Embryonic facial prominence (tissue), 1 donor: ENCODE results near the gene PAX5.

Experiments used
- DNase-seq: peaks from one replicate; pipeline ENCODE4 v3.0.0-alpha.2; 2016; ENCODE audit errors: extremely low spot score

The PAX5 gene

DNA sequence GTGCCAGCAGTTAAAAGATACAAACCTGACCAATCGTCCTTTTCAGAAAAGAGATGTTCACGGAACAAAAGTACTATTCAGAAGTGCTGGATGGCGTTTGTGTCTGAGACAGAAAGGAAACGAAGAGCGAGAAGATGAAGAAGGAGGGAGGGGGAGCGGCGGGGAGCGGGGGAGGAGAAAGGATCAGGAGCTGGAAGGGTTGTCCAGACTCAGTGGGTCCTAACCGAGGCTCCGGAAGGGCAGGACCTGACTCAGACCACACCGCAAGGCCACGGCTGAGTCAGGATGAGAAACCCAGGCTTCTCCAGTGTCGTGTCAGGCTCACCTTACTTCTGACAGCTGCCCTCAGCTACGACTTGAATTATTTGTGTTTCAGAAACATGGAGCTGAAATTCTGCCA is 46.2 kb downstream of the PAX5 start:
- no peak for DNase-seq

DNA sequence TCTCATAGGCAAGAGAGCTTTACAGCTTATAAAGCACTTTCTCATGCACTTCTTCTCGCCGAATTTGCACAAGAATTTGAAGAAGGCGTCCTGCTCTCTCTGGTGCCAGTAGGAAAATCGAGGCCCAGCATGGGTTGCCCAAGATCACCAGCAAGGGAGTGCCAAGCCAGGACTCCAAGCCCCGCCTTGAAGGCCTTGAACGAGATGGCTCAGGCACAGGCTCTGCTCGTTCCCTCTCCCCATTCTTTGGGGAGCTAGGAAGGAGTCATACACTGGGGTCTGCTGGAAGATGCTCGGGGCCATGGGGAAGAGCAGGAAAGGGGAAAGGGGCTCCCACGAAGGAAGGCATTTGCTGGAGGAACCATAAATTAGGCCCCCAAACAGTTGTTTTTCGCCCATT is 46.7 kb downstream of the PAX5 start:
- DNase-seq, result no peak

DNA sequence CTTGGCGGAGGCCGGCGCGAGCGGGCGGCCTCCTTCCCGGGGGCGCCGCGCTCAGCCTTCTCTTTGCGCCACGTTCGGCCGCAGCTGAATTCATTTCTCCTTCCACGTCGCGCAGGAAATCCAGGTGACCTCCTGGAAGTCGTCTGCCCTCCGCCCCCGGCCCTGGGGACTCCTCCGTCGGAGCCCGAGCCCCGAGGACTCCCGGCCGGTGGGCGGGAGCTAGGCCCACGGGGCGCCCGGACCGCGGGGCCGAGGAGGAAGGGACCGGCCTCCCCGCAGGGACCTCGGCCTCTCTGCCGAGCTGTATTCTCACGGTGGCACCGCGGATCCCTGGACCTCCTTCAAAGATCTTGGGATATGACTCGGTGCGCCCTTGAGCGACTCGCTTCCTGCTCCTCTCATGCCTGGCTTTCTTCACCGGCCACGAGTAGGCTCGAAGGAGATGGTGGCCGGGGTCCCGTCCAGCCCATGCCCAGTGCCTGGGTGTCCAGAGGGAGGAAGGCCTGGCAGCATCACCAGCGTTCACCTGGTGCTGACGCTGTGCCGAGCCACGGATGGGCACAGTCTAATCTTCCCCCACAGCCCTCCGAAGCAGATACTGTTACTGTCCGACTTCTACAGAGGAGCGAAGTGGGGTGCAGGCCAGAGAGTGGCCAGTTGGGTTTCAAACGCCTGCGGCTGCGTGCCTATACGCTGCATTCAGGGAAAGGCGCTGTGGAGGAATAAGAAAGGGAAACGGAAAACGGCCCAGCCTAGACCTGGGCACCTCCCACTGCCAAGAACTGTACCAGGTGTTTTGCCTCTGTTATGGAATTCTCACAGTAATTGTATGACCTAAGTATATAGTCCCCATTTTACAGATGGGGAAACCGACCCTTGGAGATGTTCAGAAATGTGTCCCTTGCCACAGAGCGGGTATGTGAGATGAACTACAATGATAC is 47.3 kb downstream of the PAX5 start:
- DNase-seq, result no peak

GRCh38 chr9:36985769-36986467 is 48.1 kb downstream of the PAX5 start:
- no peak for DNase-seq

GRCh38 chr9:36985061-36985768 is 48.9 kb downstream of the PAX5 start:
- DNase-seq, result no peak

- no peak for DNase-seq
Observed at GRCh38 chr9:36980148-36980974, 53.7 kb downstream of the PAX5 start.

DNA sequence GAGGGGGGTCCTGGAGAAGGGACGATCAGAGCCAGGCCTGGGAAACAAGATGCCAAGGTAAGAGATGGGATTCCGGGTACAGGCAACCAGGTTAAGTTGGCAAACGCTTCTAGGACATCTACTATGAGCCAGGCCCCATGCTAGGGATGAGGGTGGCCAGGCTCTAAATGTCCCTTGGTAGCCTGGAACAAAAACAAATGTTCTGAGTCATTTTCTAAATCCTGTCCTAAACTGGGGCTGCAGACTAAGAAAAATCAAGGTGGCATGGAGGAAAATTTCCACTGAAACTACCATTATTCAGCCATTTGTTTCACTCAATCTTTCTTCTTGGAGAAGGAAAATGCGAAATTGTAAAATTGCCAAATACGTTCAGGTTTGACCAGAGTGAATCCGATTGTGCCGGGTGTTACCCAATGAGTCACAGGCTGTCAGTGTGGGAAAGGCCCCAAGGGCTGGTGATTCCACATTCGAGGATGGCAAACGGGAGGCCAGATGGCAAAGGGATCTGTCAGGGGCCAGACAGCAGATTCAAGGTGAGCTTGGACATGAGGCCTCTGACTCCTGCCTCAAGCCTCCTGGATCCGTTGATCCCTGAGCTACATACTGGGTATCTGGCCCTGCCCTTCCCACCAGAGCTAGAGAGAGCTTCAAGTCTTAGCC is 57.6 kb downstream of the PAX5 start:
- no peak for DNase-seq

- no peak for DNase-seq
Observed at GRCh38 chr9:36974731-36975130, 59.3 kb downstream of the PAX5 start.

DNA sequence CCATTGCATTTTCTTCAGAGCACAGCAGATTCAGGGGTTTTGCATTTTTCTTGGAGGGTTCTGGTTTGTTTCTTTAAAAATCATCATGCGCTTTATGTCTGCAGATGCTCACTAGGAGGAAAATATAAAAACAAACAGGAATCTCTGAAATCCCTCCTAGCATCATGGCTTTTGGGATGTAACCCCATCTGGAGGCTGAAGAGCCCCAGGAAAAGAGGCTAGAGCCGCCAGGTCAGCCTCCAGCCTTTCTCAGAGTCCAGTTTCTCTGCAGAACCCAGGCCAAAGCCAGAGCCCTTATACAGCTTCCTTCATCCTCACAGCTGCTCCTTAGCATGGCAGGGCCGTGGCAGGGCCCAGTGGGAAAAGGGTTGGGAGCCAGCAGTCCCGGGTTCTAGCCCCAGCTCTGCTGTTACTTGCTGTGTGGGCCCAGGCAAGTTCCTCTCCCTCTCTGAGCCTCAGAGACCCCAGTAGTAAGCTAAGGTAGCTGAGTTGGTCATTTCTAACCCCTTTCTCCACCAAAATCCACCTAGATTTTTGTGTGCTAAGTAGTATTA is 62.1 kb downstream of the PAX5 start:
- DNase-seq, result no peak

DNA sequence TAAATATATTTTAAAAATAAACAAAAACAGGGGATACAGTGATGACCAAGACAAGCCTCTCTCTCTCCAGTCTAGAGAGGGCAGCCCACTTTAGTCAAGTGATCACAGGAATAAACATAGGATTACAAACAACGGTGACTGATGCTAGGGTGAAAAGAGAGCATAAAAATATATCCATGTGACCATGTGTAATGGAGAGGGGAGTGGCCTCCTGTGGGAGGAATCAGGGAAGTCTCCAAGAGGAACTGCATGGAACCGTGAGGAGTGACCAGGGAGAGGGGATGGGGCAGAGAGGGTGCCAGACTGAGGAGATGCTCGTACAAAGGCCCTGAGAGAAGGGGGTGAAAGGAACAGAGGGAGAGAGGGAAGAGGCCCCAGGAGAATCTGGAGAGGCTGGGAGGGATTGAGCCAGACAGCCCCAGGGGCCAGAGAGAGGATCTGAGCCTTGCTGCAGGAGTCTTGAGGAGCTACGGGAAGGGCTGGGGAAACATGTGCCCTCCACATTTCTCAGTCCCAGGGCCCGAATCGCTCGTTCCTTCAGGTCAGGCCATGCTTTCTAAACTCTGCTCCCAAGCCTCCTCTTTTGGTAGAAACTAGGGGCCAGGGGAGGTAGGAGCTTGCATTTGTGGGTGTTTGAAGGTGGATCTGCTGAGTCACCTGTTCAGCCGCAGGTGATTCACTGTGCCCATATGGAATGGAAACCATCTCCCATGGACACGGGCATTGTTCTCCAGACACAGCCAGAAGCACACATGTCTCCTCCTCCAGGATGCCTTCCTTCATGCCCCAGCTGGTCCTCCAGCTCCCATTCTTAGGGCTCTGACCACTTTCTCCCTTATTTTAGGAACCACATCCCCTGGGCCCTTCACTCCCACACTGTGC is 63.8 kb downstream of the PAX5 start:
- no peak for DNase-seq

- no peak for DNase-seq
Observed at GRCh38 chr9:36969216-36969771, 64.8 kb downstream of the PAX5 start.

GRCh38 chr9:36968574-36969215 is 65.4 kb downstream of the PAX5 start:
- DNase-seq, result no peak

GRCh38 chr9:36967997-36968396 is 66.1 kb downstream of the PAX5 start:
- no peak for DNase-seq

GRCh38 chr9:36966371-36967097 is 67.5 kb downstream of the PAX5 start:
- no peak for DNase-seq

- no peak for DNase-seq
Observed at GRCh38 chr9:36964791-36965190, 69.3 kb downstream of the PAX5 start.

GRCh38 chr9:36963346-36963745 is 70.7 kb downstream of the PAX5 start:
- DNase-seq, result no peak

- DNase-seq, result no peak
Observed at GRCh38 chr9:36962691-36963090, 71.4 kb downstream of the PAX5 start.
